Astrocyte of the spinal cord (primary cell): Measurements from ENCODE around the gene ATP8A1.

Experiments
- DNase-seq: peaks from one replicate; pipeline ENCODE4 v3.0.0; 2011; ENCODE audit warnings: low read depth, low spot score
- H3K4me3 ChIP-seq: 2 replicates; pipeline ENCODE4 v1.5.1; 2011; ENCODE audit warnings: low read depth, mild to moderate bottlenecking, low read length, moderate library complexity
- in situ Hi-C: cut with HindIII; loops from 2 replicates; pipeline ENCODE4 v1.10.0; 2017; ENCODE audit warnings: low sequenced_read_pairs
- TF ChIP-seq, protein P1 (sequence below): IDR thresholded peaks from 2 replicates; pipeline ENCODE4 v1.5.1; 2012; ENCODE audit warnings: low read depth, mild to moderate bottlenecking, low read length, inconsistent platforms

Gene ATP8A1

DNA sequence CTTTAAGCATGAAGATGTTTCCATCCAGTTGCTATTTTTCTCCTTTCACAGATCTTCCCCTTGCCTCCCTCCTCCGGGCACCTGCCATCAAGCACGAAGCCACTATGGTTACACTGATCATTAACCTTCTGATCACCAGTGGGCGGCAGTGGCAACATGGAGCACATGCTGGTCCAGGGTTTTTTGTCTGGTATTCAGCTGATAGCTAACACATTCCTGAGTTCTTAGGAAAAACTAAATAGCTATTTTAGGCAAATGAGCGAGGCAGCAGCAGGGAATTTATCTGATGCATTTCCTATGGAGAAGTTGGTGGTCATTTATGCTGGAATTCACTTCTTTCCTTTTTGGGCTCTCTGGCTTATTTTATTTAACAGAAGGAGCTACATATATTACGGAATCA, 236.8 kb downstream of the ATP8A1 start:
- in situ Hi-C loops = no loop called here
- no peak for DNase-seq
- TF ChIP-seq, protein P1, sequence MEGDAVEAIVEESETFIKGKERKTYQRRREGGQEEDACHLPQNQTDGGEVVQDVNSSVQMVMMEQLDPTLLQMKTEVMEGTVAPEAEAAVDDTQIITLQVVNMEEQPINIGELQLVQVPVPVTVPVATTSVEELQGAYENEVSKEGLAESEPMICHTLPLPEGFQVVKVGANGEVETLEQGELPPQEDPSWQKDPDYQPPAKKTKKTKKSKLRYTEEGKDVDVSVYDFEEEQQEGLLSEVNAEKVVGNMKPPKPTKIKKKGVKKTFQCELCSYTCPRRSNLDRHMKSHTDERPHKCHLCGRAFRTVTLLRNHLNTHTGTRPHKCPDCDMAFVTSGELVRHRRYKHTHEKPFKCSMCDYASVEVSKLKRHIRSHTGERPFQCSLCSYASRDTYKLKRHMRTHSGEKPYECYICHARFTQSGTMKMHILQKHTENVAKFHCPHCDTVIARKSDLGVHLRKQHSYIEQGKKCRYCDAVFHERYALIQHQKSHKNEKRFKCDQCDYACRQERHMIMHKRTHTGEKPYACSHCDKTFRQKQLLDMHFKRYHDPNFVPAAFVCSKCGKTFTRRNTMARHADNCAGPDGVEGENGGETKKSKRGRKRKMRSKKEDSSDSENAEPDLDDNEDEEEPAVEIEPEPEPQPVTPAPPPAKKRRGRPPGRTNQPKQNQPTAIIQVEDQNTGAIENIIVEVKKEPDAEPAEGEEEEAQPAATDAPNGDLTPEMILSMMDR = no peak
- H3K4me3 ChIP-seq = no peak overlapping the region

DNA sequence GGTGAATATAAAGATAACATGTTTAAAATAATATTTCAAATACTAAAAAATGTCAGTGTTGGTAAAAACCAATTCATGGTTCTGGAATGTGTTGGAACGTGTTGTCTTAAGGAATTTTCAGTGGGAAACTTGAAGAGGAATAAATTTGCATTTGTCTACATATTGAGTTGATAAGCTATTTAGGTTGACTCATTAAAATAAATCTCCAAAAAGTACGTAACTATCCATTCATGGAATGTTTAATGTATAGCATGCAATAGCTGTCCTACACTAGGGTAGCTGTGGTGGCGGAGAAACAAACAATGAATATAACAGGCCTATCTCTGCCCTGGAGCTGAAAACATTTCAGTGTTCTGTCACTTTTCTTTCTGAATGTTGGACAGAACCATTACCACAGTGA, 239.4 kb downstream of the ATP8A1 start:
- TF ChIP-seq, protein P1 = no peak
- in situ Hi-C loops = no loop called here
- no peak for DNase-seq
- H3K4me3 ChIP-seq = no peak overlapping the region

- TF ChIP-seq, protein P1 = no peak
- in situ Hi-C loops = no loop called here
- H3K4me3 ChIP-seq = no peak overlapping the region
- no peak for DNase-seq
Measured at GRCh38 chr4:42416017-42416416, 240.9 kb downstream of the ATP8A1 start.

DNA sequence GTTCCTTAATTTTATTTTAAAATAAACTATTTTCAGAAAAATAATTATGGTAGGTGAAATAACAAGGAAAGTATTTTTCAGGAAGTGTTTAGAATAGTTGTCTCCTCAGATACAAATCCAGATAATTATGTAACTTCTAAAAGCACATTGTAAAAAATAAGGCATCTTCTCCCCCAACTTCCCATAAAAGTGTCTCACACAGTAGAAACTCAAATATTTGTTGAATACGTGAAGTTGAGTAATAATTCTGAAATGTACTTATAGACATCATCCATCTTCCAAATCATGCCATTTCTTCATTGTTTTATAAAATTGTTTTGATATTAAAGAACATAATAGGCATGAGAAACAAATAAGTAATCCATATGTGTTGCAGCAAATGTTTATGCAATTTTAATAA, 241.6 kb downstream of the ATP8A1 start:
- TF ChIP-seq, protein P1 = no peak
- DNase-seq = no peak
- in situ Hi-C loops = no loop called here

DNA sequence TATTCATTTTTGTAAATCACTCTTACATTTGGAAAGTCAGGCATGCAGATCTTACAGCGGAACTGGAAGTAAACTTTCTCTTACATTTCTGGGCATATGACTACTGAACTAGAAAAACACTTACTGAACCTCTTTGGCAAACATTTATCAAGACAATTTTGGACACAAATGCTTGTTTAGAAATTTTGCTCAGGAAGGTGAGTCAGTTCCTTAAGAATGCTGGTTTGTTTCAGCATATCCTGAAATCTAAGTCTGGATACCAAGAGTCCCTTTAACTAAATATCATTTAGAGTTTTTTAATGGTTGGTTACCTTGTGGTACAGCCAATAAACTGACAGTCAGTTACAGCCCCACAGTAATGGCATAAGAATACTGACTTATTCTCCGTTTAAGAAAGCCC, 244.7 kb downstream of the ATP8A1 start:
- TF ChIP-seq, protein P1 = no peak
- DNase-seq = peak; percentile 82
- no peak overlapping the region for H3K4me3 ChIP-seq
- in situ Hi-C loops = no loop called here

More for the DNA sequence above, 241.6 kb downstream of the ATP8A1 start:
- H3K4me3 ChIP-seq = no peak overlapping the region

- H3K4me3 ChIP-seq = no peak overlapping the region
- TF ChIP-seq, protein P1 = no peak
- peak; percentile 5 for DNase-seq
- in situ Hi-C loops = no loop called here
Measured at GRCh38 chr4:42411803-42412202, 245.1 kb downstream of the ATP8A1 start.

DNA sequence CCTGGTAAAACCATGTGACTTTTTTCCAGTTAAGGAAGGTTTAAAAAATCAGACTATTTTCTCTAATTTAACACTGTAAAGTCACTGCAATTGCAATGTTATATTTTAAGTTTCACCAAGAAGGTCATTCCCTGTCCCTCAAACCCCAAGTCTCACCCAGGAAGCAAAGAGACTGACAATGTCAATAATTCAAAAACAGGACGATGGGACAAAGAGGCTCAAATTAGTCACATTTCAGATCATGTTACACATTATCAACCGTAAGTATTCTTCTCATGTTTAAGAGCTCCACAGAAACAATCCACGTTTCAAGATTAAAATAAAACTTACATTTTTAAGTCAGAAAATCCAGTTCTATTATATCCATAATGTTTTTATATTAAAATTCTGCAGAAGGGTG, 246.5 kb downstream of the ATP8A1 start:
- TF ChIP-seq, protein P1 = no peak
- no peak overlapping the region for H3K4me3 ChIP-seq
- no peak for DNase-seq
- in situ Hi-C loops = no loop called here
